CD4-positive, alpha-beta T cell treated with Interferon alpha-2 for 1 hour (primary cell): ENCODE results near the gene PER1.
A peak's percentile ranks its signal among the peaks of the same experiment; 100 is the strongest.

Experiments used
- DNase-seq, 2 donors: peaks; one replicate each; pipeline ENCODE4 v3.0.0-alpha.2; 2020 to 2022

Gene PER1

GRCh38 chr17:8091033-8091687 lies 61.0 kb downstream of the PER1 start:
- peak in 1 of 2 donors; percentile 35 for DNase-seq
